Measurements from ENCODE around the gene ZNF76.
"Not testable (repeated sequence)": the region's sequence is repeated elsewhere in the genome, so short reads cannot be mapped to it uniquely, and the experiment has no call there.

The ZNF76 gene

DNA sequence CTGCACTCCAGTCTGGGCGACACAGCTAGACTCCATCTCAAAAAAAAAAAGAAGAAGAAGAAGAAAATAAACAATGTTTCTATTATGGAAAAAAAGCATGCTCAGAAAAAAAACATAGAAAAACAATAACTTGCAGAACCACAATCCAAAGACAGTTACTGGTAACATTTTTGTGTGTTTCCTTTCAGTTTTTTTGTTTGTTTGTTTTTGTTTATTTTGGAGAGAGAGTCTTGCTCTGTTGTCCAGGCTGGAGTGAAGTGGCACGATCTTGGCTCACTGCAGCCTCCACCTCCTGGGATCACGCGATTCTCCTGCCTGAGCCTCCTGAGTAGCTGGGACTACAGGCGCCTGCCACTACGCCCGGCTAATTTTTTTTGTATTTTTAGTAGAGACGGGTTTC, 69.4 kb downstream of the ZNF76 start:
- not testable (repeated sequence) for DNase-seq (ENCODE audit: low read depth in 2 of 2)

DNA sequence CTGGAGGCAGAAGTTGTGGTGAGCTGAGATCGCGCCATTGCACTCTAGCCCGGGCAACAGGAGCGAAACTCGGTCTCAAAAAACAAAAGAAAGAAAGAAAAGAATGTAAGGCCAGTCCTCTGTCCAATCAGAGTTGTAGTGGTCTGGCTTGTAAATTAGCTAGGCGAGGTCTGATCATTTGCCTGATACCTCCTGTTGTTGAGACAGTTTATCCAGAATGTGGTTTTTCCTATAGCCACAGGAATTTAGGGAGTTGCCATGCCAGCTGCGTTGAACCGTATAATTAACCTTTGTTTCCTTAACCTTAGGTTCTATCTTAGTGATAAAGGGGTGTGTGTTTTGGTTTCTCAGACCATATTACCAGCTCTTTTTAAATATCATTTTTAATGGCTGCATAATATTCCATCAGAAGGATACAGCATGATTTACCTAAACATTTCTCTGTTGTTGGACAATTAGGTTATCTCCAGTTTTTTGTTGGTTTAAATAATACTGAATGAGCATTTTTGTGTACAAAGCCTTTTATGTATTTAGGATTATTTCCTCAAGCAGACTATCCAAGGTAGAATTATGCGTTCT, 71.1 kb downstream of the ZNF76 start:
- DNase-seq (ENCODE audit: low read depth in 2 of 2), result no peak

DNA sequence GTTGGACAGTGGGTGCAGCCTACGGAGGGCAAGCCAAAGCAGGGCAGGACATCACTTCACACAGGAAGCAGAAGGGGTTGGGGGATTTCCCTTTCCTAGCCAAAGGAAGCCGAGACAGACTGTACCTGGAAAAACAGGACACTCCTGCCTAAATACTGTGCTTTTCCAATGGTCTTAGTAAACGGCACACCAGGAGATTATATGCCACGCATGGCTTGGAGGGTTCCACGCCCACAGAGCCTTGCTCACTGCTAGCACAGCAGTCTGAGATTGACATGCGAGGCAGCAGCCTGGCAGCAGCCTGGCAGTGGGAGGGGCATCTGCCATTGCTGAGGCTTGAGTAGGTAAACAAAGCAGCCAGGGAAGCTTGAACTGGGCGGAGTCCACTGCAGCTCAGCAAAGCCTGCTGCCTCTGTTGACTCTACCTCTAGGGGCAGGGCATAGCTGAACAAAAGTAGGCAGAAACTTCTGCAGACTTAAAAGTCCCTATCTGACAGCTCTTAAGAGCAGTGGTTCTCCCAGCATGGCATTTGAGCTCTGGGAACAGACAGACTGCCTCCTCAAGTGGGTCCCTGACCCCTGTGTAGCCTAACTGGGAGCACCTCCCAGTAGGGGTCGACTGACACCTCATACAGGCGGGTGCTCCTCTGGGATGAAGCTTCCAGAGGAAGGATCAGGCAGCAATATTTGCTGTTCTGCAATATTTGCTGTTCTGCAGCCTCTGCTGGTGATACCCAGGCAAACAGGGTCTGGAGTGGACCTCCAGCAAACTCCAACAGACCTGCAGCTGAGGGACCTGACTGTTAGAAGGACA, 72.7 kb downstream of the ZNF76 start:
- DNase-seq (ENCODE audit: low read depth in 2 of 2), result not testable (repeated sequence)

DNA sequence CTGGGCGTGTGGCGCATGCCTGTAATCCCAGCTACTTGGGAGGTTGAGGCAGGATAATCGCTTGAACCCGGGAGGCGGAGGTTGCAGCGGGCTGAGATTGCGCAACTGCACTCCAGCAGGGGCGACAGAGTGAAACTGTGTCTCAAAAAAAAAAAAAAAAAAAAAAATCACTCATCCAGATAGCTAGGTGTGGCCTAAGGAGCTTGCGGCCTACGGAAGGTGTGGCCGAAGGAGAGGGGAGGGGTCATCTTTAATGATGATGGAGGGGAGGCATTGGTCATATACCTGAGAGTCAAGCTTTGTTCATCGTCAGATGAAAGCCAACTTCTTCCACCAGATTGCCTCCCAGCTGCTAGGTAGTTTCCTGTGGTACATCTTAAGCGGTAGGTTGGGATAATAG, 82.0 kb downstream of the ZNF76 start:
- no peak for DNase-seq (ENCODE audit: low read depth in 2 of 2)

DNA sequence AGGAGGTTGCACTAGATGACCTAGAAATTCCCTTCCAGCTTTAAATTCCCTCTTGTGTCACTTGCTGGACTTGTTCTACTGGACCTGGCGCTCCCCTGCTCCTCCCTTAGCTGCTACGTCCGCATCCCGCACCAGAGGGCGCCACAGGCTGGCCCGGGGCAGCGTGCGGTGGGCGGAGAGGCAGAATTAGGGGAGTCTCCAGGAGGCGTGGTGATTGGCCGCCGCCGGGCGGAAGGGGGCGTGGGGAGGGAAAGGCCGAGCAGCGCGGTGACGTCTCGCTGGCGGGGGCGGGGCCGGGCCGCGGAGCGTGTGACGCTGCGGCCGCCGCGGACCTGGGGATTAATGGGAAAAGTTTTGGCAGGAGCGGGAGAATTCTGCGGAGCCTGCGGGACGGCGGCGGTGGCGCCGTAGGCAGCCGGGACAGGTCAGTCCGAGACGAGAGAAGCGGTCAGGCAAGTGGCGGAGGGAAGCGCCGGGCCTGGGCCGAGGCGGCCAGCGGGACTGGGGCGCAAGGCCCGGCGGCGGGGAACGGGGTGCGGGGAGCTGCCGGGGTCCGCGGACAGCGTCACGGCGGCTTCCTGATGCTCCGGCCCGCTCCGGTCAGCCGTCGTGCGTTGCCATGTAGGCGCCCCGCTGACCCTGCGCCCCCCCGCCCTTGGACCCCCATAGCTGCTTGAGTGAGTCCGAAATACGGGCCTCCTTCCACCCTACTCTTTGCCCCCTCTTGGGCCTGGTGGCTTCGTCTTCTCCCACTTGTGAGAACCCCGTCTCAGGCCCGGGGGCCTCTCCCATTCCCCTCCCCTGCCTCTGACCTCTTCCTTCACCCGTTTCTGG, 82.9 kb downstream of the ZNF76 start, which contains the start of gene PPARD:
Gene PPARD, plus strand, starts transcription at position 301 of the 834 bp plus-strand sequence. CDS start 68,530 bp downstream, outside the sequence.
- peak; percentile 89 to 90 for DNase-seq (ENCODE audit: low read depth in 2 of 2)

DNA sequence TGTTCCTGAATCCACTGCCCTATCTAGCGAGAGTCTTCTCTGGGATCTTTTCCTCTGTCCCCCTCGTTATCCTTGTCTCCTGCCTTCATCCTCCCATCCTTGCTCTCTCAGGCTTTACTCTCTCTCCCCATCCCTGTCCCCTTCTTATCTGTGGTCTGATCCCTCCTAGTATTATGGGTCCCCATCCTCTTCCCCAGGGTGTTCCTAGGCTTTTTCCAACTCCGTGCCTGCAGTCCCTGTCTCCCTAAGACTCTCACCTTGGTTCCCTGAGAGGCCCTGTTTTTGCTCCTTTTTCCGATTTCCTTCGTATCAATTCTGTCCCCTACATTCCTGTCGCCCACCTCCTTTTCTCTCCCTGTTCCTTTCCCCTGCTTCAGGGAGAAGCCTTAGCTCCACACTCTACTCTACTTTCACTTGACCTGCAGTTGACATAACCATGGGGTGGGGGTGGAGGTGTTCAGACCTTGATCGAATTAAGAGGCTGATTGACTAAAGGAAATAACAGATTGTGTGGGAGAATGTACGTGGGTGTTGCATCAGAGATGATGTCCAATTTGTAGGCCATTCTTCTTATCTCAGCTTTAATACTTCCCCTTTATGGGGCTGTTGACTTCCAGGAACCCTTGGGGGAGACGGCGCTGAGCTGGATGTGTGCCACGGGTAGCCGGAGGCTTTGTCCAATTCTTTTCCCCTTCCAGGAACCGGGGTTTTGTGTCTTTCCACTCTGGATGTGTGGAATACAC, 83.7 kb downstream of the ZNF76 start:
- DNase-seq (ENCODE audit: low read depth in 2 of 2), result no peak

DNA sequence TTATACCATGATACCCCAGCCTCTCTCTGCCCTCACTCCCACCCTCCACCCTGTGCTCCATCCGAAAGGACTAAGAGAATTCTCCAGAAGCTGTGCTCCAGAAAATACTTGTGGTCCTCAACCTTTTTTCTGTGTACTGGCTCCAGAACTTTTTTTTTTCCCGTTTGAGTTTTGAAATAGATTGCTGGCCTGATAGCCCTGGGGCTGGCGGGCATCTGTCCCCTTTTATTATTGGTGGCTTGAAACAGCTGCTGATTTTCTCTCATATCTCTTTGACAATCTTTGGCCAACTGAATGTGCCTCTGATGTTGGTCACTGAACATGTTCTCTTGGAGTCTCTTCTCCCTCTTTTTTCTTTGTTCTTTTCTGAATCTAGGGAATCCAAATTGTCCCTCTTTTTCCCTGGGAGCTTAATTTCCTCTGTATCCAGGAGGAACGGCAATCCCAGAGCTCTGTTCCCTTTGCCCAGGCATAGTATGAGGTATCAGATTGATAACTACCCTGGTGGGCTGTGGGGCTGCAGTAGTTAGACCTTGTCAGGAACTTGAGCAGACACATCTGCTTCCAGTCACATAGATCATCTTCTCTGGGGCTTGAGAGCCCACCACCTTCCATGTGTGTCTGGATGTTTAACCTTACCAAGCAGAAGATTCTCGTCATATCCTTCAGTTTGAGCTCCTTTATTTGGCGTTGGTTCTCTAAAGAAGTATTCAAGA, 84.5 kb downstream of the ZNF76 start:
- no peak for DNase-seq (ENCODE audit: low read depth in 2 of 2)

All from fibroblast of skin of left quadriceps (primary cell).